ENCODE results near the gene IKZF3. TPM values are rescaled to one million over a fixed set of nuclear protein-coding genes. Genes with fewer than 3 reads are reported as not detected.
"Not testable (repeated sequence)": the region's sequence is repeated elsewhere in the genome, so short reads cannot be mapped to it uniquely, and the experiment has no call there.

Gene IKZF3
- polyA plus RNA-seq, 12 donors: 0.06 to 1.5 (median 0.25) TPM; not detected in 2

GRCh38 chr17:39781861-39782213 is 82.3 kb downstream of the IKZF3 start:
- no peak for DNase-seq

- no peak for DNase-seq
Measured at GRCh38 chr17:39781031-39781860, 82.9 kb downstream of the IKZF3 start.

GRCh38 chr17:39777534-39778365 is 86.4 kb downstream of the IKZF3 start:
- DNase-seq: no peak

- DNase-seq: no peak
Measured at GRCh38 chr17:39776252-39776651, 87.9 kb downstream of the IKZF3 start.

- DNase-seq: no peak
Measured at GRCh38 chr17:39775031-39775430, 89.1 kb downstream of the IKZF3 start.

GRCh38 chr17:39774047-39774446 is 90.1 kb downstream of the IKZF3 start:
- DNase-seq: no peak

DNA sequence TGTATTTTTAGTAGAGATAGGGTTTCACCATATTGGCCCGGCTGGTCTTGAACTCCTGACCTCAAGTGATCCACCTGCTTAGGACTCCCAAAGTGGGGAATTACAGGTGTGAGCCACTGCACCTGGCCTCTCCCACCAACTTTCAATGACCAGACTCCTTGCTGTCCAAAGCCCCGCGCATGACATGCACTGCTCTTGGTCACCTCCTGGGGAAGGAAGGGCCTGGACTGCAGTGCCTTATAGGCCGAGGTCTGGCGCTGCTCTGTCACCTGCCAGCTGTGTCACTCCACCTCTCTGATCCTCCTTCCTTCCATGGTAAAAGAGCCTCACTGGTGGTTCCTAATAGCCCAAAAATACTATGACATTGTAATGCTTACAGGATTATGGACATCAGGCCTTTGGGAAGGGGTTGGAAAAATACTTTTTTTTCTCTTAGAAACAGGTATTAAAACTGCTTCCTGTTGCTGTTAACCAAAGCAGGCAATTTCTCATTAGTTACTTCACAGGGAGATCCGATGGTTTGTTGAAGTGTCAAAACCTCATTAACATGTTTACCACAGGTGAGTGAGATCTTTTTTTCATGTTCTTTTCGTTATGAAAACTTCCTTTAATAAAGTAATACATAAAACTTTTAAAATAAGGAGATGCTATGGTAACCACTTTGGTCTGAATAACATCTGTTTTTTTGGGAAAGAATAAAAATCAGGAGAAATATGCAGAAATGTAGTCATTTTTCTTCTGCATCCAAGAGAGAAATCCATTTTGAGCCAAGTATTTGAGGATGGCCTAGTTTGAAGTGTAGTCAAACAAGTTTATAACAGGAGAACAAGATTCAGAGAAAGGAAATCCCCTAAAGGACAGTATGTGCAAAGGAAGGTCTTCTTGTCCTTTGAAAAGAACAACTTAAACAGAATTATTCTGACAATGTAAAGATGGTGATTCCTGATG is 90.9 kb downstream of the IKZF3 start:
- DNase-seq: no peak

GRCh38 chr17:39772415-39772814 is 91.7 kb downstream of the IKZF3 start:
- DNase-seq: no peak

GRCh38 chr17:39769974-39770587 is 94.0 kb downstream of the IKZF3 start:
- DNase-seq: no peak

DNA sequence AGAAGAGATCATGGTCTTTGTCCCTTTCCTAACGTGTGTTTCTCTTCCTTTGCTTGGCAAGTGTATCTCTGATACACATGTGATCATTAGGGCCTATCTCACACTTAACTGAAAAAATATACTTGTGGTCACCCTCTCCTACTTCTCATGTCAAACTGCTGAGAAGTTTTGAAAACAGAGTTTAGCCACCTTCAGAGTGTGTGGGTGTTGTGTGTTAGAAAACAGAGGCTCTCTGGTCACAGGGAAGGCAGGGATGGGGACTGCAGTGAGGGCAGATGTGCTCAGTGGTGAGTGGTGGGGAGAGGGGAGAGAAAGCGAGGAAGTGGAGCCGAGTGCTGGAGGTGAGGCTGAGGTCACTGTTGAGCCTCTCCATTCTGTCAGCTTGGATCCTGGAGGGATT is 97.0 kb downstream of the IKZF3 start:
- no peak for DNase-seq

DNA sequence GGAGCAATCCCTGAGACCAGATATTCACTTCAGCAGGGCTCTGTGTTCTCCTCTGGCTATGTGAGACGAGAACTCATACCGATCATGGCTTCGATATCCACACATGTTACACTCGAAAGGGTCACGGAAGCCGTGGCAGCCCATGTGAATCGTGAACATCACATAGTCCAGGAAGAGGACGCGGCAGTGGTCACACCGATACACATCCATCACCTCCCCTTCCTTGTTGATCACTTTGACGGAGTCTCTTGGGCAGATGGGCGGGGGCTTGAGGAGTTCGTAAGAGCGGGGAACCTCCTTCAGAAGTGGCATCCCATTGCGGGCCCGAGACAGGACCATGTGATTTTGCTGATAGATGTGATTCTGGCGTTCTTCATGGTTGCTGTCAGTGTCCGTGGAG is 98.3 kb downstream of the IKZF3 start:
- DNase-seq: no peak

DNA sequence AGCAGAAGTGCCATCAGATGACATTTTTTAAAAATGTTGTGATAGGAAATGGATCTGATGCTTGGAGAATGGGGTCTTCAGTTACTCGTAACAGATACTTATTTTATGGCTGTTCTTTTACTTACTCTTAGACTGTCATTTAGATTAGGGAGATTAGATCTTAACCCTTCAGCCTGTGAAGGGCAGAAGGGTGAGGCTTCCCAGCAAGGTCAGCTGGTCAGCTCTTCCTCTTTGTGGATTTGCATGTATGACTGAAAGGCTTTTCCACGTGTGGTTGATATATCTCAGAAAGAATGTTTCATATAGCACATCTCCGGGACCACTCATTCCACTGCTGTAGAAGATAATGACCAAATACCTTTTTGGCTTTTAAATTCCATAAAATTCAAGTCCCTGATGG is 98.9 kb downstream of the IKZF3 start:
- DNase-seq: no peak

- not testable (repeated sequence) for DNase-seq
Measured at GRCh38 chr17:39764171-39764570, 99.9 kb downstream of the IKZF3 start.

DNA sequence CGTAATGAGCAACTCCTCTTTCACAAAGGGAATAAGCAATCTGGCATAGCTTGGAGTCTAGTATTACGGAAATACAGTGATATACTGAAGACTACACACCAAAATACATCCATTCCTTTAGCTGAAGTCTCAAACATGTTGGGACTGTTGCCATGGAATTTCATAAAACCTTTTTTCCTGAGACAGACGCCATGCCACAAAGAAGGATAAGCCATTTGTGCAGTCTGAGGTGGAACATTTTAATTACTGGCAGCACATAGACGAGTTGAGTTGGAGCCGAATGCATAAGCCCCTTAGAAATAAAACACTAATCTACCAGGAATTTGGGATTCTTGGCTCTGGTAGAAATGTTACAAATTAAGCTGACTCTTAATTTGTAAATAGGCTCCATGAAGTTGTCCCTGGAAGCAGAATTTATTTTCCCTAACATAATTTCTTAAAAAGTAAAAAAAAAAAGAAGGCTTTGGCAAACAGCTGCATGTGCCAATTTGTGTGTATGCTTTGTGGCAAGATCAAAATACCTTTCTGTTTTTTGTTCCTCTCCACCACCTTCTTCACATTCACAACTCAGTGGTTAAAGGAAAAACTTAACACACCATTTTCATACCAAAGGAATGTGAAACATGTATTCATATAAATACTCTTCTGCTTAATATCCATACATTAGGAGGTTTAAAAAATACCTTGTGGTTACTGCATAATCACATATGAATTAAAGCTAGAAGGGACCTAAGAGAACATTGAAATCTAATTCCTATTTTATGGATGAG is 100.9 kb downstream of the IKZF3 start:
- DNase-seq: no peak

- DNase-seq: no peak
Measured at GRCh38 chr17:39761861-39762496, 102.1 kb downstream of the IKZF3 start.

DNA sequence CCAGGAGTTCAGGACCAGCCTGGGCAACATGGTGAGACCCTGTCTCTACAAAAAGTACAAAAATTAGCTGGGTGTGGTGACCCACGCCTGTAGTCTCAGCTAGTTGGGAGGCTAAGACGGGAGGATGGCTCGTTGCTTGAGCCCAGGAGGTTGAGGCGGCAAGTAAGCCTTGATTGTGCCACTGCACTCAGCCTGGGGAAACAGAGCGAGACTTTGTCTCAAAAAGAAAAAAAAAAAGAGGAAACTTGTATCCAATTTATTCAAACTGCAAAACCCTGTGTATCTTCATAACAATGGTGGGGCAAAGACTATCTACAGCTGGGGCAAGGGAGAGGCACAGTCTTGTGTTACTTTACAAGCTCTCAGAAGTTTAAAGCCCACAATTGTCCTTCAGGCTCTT is 104.9 kb downstream of the IKZF3 start:
- DNase-seq: no peak

- no peak for DNase-seq
Measured at GRCh38 chr17:39757931-39758873, 105.9 kb downstream of the IKZF3 start.

- DNase-seq: no peak
Measured at GRCh38 chr17:39757176-39757662, 106.9 kb downstream of the IKZF3 start.
